GM12878 (cell line): ENCODE data around the gene PLB1. TPM values are rescaled to one million over a fixed set of nuclear protein-coding genes. Genes with fewer than 3 reads are reported as not detected.

Experiments
- CBX3 ChIP-seq: fragments of 200-600 bp; sonication (generic); IDR thresholded peaks from 2 replicates; pipeline ENCODE4 v1.6.1; 2016; ENCODE audit warnings: low read depth, borderline replicate concordance
- HCFC1 ChIP-seq: fragments of 150-350 bp; IDR thresholded peaks from 2 replicates; pipeline ENCODE4 v1.6.1; 2014; ENCODE audit warnings: low read length
- KAT2A ChIP-seq: conservative IDR thresholded peaks from 2 replicates; pipeline ENCODE4 v1.6.1; 2011; ENCODE audit warnings: low read depth, low read length; ENCODE audit not compliant: control insufficient read depth
- LARP7 ChIP-seq: fragments of 450-650 bp; IDR thresholded peaks from 2 replicates; pipeline ENCODE4 v1.6.1; 2017; ENCODE audit warnings: mild to moderate bottlenecking
- MEF2B ChIP-seq: fragments of 450-650 bp; IDR thresholded peaks from 2 replicates; pipeline ENCODE4 v1.6.1; 2018; ENCODE audit warnings: mild to moderate bottlenecking, moderate library complexity; ENCODE audit not compliant: partially characterized antibody, poor library complexity, severe bottlenecking
- NFIC ChIP-seq: IDR thresholded peaks from 2 replicates; pipeline ENCODE4 v1.6.1; 2012; ENCODE audit warnings: low read depth, mild to moderate bottlenecking, inconsistent platforms, low read length, moderate library complexity
- PAX8 ChIP-seq: fragments of 450-650 bp; IDR thresholded peaks from 2 replicates; pipeline ENCODE4 v1.6.1; 2017; ENCODE audit warnings: mild to moderate bottlenecking, moderate library complexity
- SRF ChIP-seq, 2 experiments: IDR thresholded peaks; 2 replicates each; pipeline ENCODE4 v1.6.1; 2011; ENCODE audit warnings: low read depth in 2 of 2, low read length in 2 of 2, mild to moderate bottlenecking in 1 of 2, moderate library complexity in 1 of 2
- TAF1 ChIP-seq: IDR thresholded peaks from 2 replicates; pipeline ENCODE4 v1.6.1; 2011; ENCODE audit warnings: mild to moderate bottlenecking, low read depth, low read length, borderline replicate concordance
- polyA plus RNA-seq, 11 experiments: library from polyadenylated mRNA; depleted of rRNA in 4 of 11; unstranded in 6 of 11; stranded (reverse) in 5 of 11; fragments of >200 nt; fragmentation: Nextera tagmentation in 4 of 11; fragmentation: Illumina TruSeq in 1 of 11; extraction: Ambion mirVana in 4 of 11; extraction: Trizol in 1 of 11; gene quantifications; 1 replicate in 1 of 11; 2 replicates in 10 of 11; pipeline versions ENCODE4 v1.2.1 to v1.2.3, GENCODE V29; 2011 to 2016; ENCODE audit warnings: inconsistent platforms in 2 of 11, missing spikeins in 2 of 11, low read depth in 1 of 11
- total RNA-seq, 4 experiments: library from RNA; depleted of rRNA in 3 of 4; stranded (reverse); fragments of >200 nt in 3 of 4; fragmentation: Illumina TruSeq in 1 of 4; extraction: Trizol in 1 of 4; gene quantifications; 2 replicates each; pipeline versions ENCODE4 v1.2.1 to v1.2.3, GENCODE V29; 2013 to 2021
- TF ChIP-seq, protein P1 (sequence below): fragments of 450-650 bp; IDR thresholded peaks from 2 replicates; pipeline ENCODE4 v1.6.1; 2016; ENCODE audit warnings: mild to moderate bottlenecking, moderate library complexity, borderline replicate concordance
- TF ChIP-seq, protein P2 (sequence below): fragments of 450-650 bp; IDR thresholded peaks from 2 replicates; pipeline ENCODE4 v1.6.1; 2018; ENCODE audit warnings: borderline replicate concordance, mild to moderate bottlenecking; ENCODE audit not compliant: partially characterized antibody
- TF ChIP-seq, protein P3 (sequence below): fragments of 450-650 bp; formaldehyde crosslinking; IDR thresholded peaks from 2 replicates; pipeline ENCODE4 v1.4.0; 2020; ENCODE audit warnings: mild to moderate bottlenecking, moderate library complexity

The PLB1 gene
- total and polyA plus RNA-seq, 10 of the 15 experiments (the other 5 are each of a cell fraction or from before 2014, with no cell fraction given) = 0.03 to 0.49 (median 0.28) TPM

DNA sequence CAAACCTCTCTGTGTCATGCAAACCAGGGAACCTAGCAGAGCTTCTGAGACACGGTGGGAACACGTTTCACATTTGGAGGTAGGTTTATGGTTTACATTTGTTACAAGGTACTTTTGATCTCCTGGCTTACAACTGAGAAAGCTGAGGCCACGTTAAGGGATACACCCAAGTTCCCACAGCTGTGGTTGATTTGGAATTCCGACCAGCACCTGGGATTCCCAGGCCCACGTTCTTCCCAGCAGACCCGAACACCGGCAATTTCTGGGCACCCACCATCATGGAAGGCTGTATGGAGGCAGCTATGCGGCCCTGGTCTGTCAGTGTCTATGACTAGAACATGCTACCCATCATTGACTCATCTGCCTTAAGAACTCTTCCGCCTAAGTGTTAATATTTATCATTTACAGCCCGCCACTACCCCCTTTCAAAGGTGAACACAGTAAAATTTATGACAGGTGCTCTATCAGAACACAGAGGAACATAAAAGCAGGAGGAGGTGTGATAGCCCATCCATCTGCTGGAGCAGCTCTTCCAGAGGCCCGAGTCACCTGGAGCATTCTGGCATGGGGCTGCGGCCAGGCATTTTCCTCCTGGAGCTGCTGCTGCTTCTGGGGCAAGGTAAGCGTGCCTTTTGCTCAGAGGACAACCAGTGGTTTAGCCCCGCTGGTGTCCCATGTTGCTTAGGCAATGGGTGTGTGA, at the start of gene PLB1 (continued):
- TF ChIP-seq, protein P1, sequence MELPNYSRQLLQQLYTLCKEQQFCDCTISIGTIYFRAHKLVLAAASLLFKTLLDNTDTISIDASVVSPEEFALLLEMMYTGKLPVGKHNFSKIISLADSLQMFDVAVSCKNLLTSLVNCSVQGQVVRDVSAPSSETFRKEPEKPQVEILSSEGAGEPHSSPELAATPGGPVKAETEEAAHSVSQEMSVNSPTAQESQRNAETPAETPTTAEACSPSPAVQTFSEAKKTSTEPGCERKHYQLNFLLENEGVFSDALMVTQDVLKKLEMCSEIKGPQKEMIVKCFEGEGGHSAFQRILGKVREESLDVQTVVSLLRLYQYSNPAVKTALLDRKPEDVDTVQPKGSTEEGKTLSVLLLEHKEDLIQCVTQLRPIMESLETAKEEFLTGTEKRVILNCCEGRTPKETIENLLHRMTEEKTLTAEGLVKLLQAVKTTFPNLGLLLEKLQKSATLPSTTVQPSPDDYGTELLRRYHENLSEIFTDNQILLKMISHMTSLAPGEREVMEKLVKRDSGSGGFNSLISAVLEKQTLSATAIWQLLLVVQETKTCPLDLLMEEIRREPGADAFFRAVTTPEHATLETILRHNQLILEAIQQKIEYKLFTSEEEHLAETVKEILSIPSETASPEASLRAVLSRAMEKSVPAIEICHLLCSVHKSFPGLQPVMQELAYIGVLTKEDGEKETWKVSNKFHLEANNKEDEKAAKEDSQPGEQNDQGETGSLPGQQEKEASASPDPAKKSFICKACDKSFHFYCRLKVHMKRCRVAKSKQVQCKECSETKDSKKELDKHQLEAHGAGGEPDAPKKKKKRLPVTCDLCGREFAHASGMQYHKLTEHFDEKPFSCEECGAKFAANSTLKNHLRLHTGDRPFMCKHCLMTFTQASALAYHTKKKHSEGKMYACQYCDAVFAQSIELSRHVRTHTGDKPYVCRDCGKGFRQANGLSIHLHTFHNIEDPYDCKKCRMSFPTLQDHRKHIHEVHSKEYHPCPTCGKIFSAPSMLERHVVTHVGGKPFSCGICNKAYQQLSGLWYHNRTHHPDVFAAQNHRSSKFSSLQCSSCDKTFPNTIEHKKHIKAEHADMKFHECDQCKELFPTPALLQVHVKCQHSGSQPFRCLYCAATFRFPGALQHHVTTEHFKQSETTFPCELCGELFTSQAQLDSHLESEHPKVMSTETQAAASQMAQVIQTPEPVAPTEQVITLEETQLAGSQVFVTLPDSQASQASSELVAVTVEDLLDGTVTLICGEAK = no peak
- no peak for TF ChIP-seq HCFC1
- no peak for TF ChIP-seq NFIC
- no peak for TF ChIP-seq LARP7
- TF ChIP-seq PAX8 = no peak
- no peak for TF ChIP-seq TAF1
- TF ChIP-seq CBX3 = no peak
- TF ChIP-seq, protein P2, sequence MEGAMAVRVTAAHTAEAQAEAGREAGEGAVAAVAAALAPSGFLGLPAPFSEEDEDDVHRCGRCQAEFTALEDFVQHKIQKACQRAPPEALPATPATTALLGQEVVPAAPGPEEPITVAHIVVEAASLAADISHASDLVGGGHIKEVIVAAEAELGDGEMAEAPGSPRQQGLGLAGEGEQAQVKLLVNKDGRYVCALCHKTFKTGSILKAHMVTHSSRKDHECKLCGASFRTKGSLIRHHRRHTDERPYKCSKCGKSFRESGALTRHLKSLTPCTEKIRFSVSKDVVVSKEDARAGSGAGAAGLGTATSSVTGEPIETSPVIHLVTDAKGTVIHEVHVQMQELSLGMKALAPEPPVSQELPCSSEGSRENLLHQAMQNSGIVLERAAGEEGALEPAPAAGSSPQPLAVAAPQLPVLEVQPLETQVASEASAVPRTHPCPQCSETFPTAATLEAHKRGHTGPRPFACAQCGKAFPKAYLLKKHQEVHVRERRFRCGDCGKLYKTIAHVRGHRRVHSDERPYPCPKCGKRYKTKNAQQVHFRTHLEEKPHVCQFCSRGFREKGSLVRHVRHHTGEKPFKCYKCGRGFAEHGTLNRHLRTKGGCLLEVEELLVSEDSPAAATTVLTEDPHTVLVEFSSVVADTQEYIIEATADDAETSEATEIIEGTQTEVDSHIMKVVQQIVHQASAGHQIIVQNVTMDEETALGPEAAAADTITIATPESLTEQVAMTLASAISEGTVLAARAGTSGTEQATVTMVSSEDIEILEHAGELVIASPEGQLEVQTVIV = no peak
- no peak for TF ChIP-seq SRF (IDR thresholded peaks at IDR 0.05; ENCODE audit: low read depth in 2 of 2, low read length in 2 of 2)
- no peak for TF ChIP-seq KAT2A
- TF ChIP-seq MEF2B = no peak
- TF ChIP-seq, protein P3, sequence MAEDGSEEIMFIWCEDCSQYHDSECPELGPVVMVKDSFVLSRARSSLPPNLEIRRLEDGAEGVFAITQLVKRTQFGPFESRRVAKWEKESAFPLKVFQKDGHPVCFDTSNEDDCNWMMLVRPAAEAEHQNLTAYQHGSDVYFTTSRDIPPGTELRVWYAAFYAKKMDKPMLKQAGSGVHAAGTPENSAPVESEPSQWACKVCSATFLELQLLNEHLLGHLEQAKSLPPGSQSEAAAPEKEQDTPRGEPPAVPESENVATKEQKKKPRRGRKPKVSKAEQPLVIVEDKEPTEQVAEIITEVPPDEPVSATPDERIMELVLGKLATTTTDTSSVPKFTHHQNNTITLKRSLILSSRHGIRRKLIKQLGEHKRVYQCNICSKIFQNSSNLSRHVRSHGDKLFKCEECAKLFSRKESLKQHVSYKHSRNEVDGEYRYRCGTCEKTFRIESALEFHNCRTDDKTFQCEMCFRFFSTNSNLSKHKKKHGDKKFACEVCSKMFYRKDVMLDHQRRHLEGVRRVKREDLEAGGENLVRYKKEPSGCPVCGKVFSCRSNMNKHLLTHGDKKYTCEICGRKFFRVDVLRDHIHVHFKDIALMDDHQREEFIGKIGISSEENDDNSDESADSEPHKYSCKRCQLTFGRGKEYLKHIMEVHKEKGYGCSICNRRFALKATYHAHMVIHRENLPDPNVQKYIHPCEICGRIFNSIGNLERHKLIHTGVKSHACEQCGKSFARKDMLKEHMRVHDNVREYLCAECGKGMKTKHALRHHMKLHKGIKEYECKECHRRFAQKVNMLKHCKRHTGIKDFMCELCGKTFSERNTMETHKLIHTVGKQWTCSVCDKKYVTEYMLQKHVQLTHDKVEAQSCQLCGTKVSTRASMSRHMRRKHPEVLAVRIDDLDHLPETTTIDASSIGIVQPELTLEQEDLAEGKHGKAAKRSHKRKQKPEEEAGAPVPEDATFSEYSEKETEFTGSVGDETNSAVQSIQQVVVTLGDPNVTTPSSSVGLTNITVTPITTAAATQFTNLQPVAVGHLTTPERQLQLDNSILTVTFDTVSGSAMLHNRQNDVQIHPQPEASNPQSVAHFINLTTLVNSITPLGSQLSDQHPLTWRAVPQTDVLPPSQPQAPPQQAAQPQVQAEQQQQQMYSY (CRISPR knock-in tag) = no peak
- TF ChIP-seq, all 136 proteins: peak for 0
